Brain microvascular endothelial cell (primary cell): Measurements from ENCODE around the gene MRPL45.

Experiments
- DNase-seq: peaks from one replicate; pipeline ENCODE4 v3.0.0-alpha.2; 2020
- H3K27ac ChIP-seq: fragments of 250-450 bp; sonication (Bioruptor Pico); 2 replicates; pipeline ENCODE4 v1.5.1; 2020; ENCODE audit warnings: mild to moderate bottlenecking, moderate library complexity
- H3K27me3 ChIP-seq: fragments of 250-450 bp; sonication (Bioruptor Pico); replicated peaks from 2 replicates; pipeline ENCODE4 v1.5.1; 2020; ENCODE audit warnings: mild to moderate bottlenecking
- H3K36me3 ChIP-seq: fragments of 250-450 bp; sonication (Bioruptor Pico); replicated peaks from 2 replicates; pipeline ENCODE4 v1.5.1; 2020; ENCODE audit warnings: mild to moderate bottlenecking
- H3K4me3 ChIP-seq: 2 replicates; pipeline ENCODE4 v1.5.1; 2011; ENCODE audit warnings: low read depth, mild to moderate bottlenecking, control low read depth, low read length, moderate library complexity
- in situ Hi-C: cut with HindIII; loops from 2 replicates; pipeline ENCODE4 v1.10.0; 2017; ENCODE audit warnings: low sequenced_read_pairs, low pct_ligation_motif_present
- TF ChIP-seq, protein P1 (sequence below): IDR thresholded peaks from 2 replicates; pipeline ENCODE4 v1.5.1; 2011; ENCODE audit warnings: low read depth, mild to moderate bottlenecking, moderate library complexity, low read length, control low read depth, inconsistent platforms; ENCODE audit errors: missing control alignments

MRPL45 gene

DNA sequence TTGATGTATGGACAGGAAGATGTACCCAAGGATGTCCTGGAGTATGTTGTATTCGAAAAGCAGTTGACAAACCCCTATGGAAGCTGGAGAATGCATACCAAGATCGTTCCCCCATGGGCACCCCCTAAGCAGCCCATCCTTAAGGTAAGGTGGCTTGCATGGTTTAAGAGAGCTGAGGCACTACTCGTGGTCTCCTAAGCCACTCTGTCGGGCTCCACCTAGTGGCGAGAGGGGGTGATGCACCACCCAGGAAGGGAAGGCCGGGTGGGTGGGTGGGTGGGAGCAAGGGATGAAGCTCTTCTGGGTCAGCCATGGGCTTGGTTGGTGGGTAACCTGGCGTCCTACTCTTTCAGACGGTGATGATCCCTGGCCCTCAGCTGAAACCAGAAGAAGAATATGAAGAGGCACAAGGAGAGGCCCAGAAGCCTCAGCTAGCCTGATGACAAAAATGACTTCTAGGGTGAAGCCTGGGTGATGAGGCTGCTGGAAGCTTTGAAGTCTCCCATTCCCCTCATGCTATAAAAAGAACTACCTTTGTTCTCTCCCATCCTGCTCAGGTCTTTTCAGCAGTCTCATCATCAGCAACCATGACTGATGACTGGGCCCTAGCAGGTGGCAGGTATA, 25.3 kb downstream of the MRPL45 start:
- Histone ChIP-seq H3K4me3 (no peak overlapping the region), H3K27ac (no peak overlapping the region), H3K36me3 (peaks cover 14% of the 10 kb centered on the region), H3K27me3 (no peaks in the 10 kb centered on the region)
- in situ Hi-C loops = no loop called here
- DNase-seq = peak; percentile 33
- TF ChIP-seq, protein P1, sequence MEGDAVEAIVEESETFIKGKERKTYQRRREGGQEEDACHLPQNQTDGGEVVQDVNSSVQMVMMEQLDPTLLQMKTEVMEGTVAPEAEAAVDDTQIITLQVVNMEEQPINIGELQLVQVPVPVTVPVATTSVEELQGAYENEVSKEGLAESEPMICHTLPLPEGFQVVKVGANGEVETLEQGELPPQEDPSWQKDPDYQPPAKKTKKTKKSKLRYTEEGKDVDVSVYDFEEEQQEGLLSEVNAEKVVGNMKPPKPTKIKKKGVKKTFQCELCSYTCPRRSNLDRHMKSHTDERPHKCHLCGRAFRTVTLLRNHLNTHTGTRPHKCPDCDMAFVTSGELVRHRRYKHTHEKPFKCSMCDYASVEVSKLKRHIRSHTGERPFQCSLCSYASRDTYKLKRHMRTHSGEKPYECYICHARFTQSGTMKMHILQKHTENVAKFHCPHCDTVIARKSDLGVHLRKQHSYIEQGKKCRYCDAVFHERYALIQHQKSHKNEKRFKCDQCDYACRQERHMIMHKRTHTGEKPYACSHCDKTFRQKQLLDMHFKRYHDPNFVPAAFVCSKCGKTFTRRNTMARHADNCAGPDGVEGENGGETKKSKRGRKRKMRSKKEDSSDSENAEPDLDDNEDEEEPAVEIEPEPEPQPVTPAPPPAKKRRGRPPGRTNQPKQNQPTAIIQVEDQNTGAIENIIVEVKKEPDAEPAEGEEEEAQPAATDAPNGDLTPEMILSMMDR = peak; percentile 74

DNA sequence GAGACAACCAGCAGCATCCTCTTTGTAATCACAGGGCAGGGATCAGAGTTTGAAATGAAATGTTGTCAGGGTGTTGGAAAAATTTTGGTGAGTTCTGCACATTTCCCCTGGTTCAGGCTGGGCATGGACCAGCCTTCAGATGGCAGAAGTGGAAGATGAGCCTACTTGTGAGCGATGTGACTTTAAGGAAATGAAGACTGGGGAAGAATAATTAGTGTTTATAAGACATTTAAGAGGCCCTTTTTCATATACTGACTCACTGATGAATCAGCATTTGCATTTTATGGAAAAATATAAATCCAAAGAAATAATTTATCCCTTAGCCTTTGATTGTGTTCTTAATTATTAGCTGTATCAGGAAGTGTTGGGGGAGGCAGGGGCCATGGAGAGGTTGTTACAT, 25.9 kb downstream of the MRPL45 start:
- no peak overlapping the region for H3K4me3 ChIP-seq
- DNase-seq = no peak
- TF ChIP-seq, protein P1 = no peak
- H3K36me3 ChIP-seq = peaks cover 14% of the 10 kb centered on the region
- in situ Hi-C loops = no loop called here
- no peak overlapping the region for H3K27ac ChIP-seq
- H3K27me3 ChIP-seq = no peaks in the 10 kb centered on the region

DNA sequence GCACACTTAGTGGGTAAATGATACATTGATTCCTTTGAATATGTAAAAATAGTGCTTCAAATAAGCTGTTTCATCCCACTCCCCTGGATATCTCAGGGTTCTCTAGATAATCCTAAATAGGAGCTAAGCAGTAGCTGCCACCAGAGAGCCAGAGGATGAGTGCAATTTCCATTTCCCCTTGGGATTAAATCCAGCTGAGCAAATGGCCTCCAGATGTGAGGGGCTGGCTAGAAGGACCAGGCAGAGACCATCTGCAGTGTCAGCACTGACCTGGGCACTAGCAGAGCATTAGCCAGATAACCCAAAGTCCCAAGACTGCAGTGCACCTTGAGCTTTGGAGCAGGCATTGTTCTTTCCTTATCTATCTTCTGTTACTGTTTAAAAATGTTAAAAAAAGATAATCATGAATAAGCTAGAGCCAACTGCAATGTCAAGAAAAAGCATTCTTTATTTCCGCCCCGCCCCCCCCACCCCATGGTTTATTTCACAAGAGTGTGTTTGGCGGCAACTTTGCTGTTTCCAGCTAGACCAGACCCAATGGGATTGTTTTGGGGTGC, 27.3 kb downstream of the MRPL45 start:
- H3K27me3 ChIP-seq = no peaks in the 10 kb centered on the region
- no peak overlapping the region for H3K4me3 ChIP-seq
- peaks cover 14% of the 10 kb centered on the region for H3K36me3 ChIP-seq
- in situ Hi-C loops = no loop called here
- no peak overlapping the region for H3K27ac ChIP-seq
- DNase-seq = no peak
- TF ChIP-seq, protein P1 = no peak

DNA sequence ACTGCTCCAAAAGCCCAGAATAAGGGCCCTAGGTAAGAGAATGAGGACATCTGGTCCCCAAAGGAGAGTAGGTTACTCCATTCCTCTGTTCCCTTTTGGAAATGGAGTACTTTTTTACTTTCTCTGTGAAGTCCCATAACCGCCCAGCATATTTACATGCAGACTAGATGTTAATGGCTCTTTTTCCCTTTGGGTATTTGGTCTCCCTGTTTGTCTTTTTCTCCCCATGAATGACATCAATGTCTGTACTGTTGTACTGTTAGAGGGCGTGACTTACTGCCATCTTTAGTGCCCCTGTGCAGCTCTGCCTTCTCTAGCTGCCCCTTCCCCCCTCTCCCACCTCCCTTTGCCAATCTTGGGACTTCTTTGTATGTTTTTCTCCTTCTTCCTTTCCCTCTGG, 27.8 kb downstream of the MRPL45 start:
- Histone ChIP-seq H3K36me3 (peaks cover 10% of the 10 kb centered on the region), H3K27ac (no peak overlapping the region), H3K4me3 (no peak overlapping the region), H3K27me3 (no peaks in the 10 kb centered on the region)
- no peak for DNase-seq
- in situ Hi-C loops = no loop called here
- TF ChIP-seq, protein P1 = no peak

DNA sequence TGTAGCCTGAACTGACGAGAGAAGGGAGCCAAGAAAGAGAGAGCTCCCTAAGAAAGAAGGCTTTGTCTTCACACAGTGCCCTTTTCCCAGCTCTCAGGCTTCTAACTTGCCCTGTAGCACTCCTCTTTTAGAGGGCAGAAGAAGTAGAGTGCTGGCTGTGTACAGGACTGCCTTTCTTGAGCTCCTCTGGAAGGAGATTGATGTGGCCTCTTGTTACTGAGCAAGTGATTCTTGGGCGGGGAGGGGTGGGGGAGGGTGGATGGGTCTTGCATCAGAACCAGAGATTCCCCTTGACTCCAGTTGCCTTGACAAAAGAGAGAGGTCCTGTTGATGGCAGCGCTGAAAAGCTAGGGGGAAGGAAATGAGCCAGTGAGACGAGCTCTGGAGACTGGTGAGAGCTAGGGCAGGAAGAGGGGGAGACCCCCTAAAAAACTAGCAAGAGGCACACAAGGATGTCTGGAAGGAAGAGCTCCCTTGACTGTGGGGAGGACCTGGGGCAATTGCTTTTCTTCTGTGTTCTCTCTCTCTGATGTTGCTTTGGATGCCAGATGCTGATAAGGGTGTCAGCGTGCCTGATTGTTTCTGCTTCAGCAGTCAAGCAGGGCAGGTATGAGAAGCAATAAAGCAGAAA, 28.4 kb downstream of the MRPL45 start:
- H3K27ac ChIP-seq = no peak overlapping the region
- in situ Hi-C loops = no loop called here
- H3K4me3 ChIP-seq = no peak overlapping the region
- peaks cover 10% of the 10 kb centered on the region for H3K36me3 ChIP-seq
- TF ChIP-seq, protein P1 = no peak
- no peaks in the 10 kb centered on the region for H3K27me3 ChIP-seq
- DNase-seq = no peak
